HCT116 (cell line): ENCODE results near the gene STING1.

Experiments
- POLR2A ChIP-seq: IDR thresholded peaks from 2 replicates; pipeline ENCODE4 v1.7.0; 2011; ENCODE audit warnings: borderline replicate concordance; ENCODE audit not compliant: insufficient read depth, insufficient read length; ENCODE audit errors: extremely low read depth
- POLR2AphosphoS5 ChIP-seq: IDR thresholded peaks from 2 replicates; pipeline ENCODE4 v1.6.1; 2011; ENCODE audit warnings: mild to moderate bottlenecking, low read depth, low read length, moderate library complexity
- SP1 ChIP-seq: IDR thresholded peaks from 2 replicates; pipeline ENCODE4 v1.6.1; 2012; ENCODE audit warnings: low read depth
- ZNF274 ChIP-seq: fragments of 200-500 bp; sonication (Bioruptor generic); IDR thresholded peaks from 2 replicates; pipeline ENCODE4 v1.6.1; 2014; ENCODE audit warnings: mild to moderate bottlenecking, low read depth, low read length, inconsistent platforms
- TF ChIP-seq, protein P1 (sequence below), 3 experiments: fragments of 200-600 bp in 1 of 3; sonication (generic) in 1 of 3; IDR thresholded peaks in 2 of 3; conservative IDR thresholded peaks in 1 of 3; 2 replicates each; pipeline ENCODE4 v1.5.1; 2012 to 2017; ENCODE audit warnings: low read depth in 2 of 3, low read length in 2 of 3, antibody characterized with exemption in 1 of 3, borderline replicate concordance in 1 of 3, control low read depth in 1 of 3, mild to moderate bottlenecking in 1 of 3, mixed read lengths in 1 of 3, mixed run types in 1 of 3, moderate library complexity in 1 of 3; ENCODE audit not compliant: insufficient read depth in 1 of 3

DNA sequence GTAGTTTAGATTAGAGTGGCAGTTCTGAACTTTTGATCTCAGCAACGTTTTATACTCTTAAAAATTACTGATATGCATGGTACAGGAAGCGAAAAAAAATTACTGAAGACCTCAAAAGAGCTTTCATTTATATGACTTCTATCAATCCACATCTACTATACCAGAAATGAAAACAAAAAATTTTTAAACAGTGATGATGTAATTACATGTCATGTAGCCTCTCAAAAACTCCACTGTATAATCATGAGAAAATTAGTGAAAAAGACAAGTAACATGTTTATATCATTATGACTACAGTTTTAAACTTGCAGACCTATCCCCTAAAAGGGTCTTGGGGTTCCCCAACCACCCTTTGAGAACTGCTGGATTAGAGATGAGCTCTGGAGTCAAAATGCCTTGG, 52.5 kb downstream of the STING1 start:
- TF ChIP-seq, protein P1, sequence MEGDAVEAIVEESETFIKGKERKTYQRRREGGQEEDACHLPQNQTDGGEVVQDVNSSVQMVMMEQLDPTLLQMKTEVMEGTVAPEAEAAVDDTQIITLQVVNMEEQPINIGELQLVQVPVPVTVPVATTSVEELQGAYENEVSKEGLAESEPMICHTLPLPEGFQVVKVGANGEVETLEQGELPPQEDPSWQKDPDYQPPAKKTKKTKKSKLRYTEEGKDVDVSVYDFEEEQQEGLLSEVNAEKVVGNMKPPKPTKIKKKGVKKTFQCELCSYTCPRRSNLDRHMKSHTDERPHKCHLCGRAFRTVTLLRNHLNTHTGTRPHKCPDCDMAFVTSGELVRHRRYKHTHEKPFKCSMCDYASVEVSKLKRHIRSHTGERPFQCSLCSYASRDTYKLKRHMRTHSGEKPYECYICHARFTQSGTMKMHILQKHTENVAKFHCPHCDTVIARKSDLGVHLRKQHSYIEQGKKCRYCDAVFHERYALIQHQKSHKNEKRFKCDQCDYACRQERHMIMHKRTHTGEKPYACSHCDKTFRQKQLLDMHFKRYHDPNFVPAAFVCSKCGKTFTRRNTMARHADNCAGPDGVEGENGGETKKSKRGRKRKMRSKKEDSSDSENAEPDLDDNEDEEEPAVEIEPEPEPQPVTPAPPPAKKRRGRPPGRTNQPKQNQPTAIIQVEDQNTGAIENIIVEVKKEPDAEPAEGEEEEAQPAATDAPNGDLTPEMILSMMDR (IDR thresholded peaks at IDR 0.05 in 2 of 3, conservative IDR thresholded peaks at IDR 0.05 in 1 of 3; ENCODE audit: borderline replicate concordance in 1 of 3, insufficient read depth in 1 of 3, low read depth in 2 of 3, low read length in 2 of 3): no peak
- TF ChIP-seq ZNF274 (no peak), SP1 (no peak), POLR2A (no peak), POLR2AphosphoS5 (no peak)
